Naive B cell (primary cell): ENCODE measurements around the gene PLPP1. TPM values are rescaled to one million over a fixed set of nuclear protein-coding genes. Genes with fewer than 3 reads are reported as not detected.

Experiments used
- ATAC-seq, 2 donors: fragments of 150-1000 bp; cut with Tn5 transposase; 2 replicates each; pipeline ENCODE4 v1.10.0; 2021; ENCODE audit warnings: low read depth in 2 of 2, mild to moderate bottlenecking in 2 of 2, moderate library complexity in 2 of 2
- DNase-seq: peaks from one replicate; pipeline ENCODE4 v3.0.0; 2022
- H3K27ac Mint-ChIP-seq, 6 donors: one replicate each; pipeline ENCODE4 v1.8.0; 2020 to 2022; ENCODE audit warnings: mild to moderate bottlenecking in 6 of 6, mixed read lengths in 6 of 6, moderate library complexity in 5 of 6, inconsistent platforms in 2 of 6
- H3K27me3 Mint-ChIP-seq, 3 donors: one replicate each; pipeline ENCODE4 v1.8.0; 2021 to 2022; ENCODE audit warnings: mixed read lengths in 3 of 3, mild to moderate bottlenecking in 1 of 3
- H3K36me3 Mint-ChIP-seq, 2 donors: one replicate each; pipeline ENCODE4 v1.8.0; 2020 to 2022; ENCODE audit warnings: mixed read lengths in 2 of 2, inconsistent platforms in 1 of 2, mild to moderate bottlenecking in 1 of 2
- H3K4me1 Mint-ChIP-seq, 3 donors: one replicate each; pipeline ENCODE4 v1.8.0; 2020 to 2022; ENCODE audit warnings: mixed read lengths in 3 of 3, inconsistent platforms in 1 of 3, mild to moderate bottlenecking in 1 of 3, moderate library complexity in 1 of 3
- H3K4me3 Mint-ChIP-seq, 8 donors: one replicate each; pipeline ENCODE4 v1.8.0; 2020 to 2022; ENCODE audit warnings: mild to moderate bottlenecking in 8 of 8, mixed read lengths in 8 of 8, moderate library complexity in 8 of 8, inconsistent platforms in 2 of 8
- H3K9me3 Mint-ChIP-seq, 7 donors: one replicate each; pipeline ENCODE4 v1.8.0; 2020 to 2022; ENCODE audit warnings: mixed read lengths in 7 of 7, mild to moderate bottlenecking in 5 of 7, inconsistent platforms in 2 of 7, moderate library complexity in 1 of 7
- polyA plus RNA-seq, 6 donors: library from polyadenylated mRNA; unstranded; fragments of 300-500 nt; fragmentation: Illumina TruSeq; gene quantifications; one replicate each; pipeline ENCODE4 v1.2.3, GENCODE V29; 2021; ENCODE audit warnings: low read depth in 6 of 6

The PLPP1 gene
- polyA plus RNA-seq, 6 donors from 2014 or later: 4.6 to 10.4 (median 7.2) TPM

GRCh38 chr5:55392669-55393068, 142.1 kb downstream of the PLPP1 start:
- H3K36me3 Mint-ChIP-seq: peaks cover 17 to 26% of the 10 kb centered on the region in 2 donors
- H3K4me1 Mint-ChIP-seq: peaks cover 0 to 8% (median 0%) of the 10 kb centered on the region in 3 donors
- no peaks in the 10 kb centered on the region for H3K27me3 Mint-ChIP-seq
- H3K4me3 Mint-ChIP-seq: no peak overlapping the region
- no peak for DNase-seq
- ATAC-seq: no peak
- H3K27ac Mint-ChIP-seq: no peak overlapping the region
- H3K9me3 Mint-ChIP-seq: peaks cover 0 to 13% (median 4%) of the 10 kb centered on the region in 7 donors

GRCh38 chr5:55391707-55392106, 143.1 kb downstream of the PLPP1 start:
- peaks cover 17 to 26% of the 10 kb centered on the region in 2 donors for H3K36me3 Mint-ChIP-seq
- DNase-seq: no peak
- peaks cover 0 to 8% (median 0%) of the 10 kb centered on the region in 3 donors for H3K4me1 Mint-ChIP-seq
- H3K27me3 Mint-ChIP-seq: no peaks in the 10 kb centered on the region
- peaks cover 0 to 13% (median 4%) of the 10 kb centered on the region in 7 donors for H3K9me3 Mint-ChIP-seq
- peak overlapping the region in 2 of 6 donors; percentile 14 to 74 for H3K27ac Mint-ChIP-seq
- no peak overlapping the region for H3K4me3 Mint-ChIP-seq
- no peak for ATAC-seq

- Mint-ChIP-seq H3K9me3 (peaks cover 5 to 23% (median 15%) of the 10 kb centered on the region in 7 donors), H3K27me3 (no peaks in the 10 kb centered on the region), H3K4me1 (no peaks in the 10 kb centered on the region), H3K36me3 (peaks cover 34 to 51% of the 10 kb centered on the region in 2 donors), H3K4me3 (no peak overlapping the region), H3K27ac (no peak overlapping the region)
- ATAC-seq (no peak), DNase-seq (no peak)
Observed at GRCh38 chr5:55387865-55388264, 146.9 kb downstream of the PLPP1 start.

GRCh38 chr5:55386356-55386755, 148.4 kb downstream of the PLPP1 start:
- peaks cover 5 to 28% (median 20%) of the 10 kb centered on the region in 7 donors for H3K9me3 Mint-ChIP-seq
- ATAC-seq (no peak), DNase-seq (no peak)
- H3K4me3 Mint-ChIP-seq: no peak overlapping the region
- H3K27me3 Mint-ChIP-seq: no peaks in the 10 kb centered on the region
- H3K4me1 Mint-ChIP-seq: no peaks in the 10 kb centered on the region
- peaks cover 36 to 53% of the 10 kb centered on the region in 2 donors for H3K36me3 Mint-ChIP-seq
- H3K27ac Mint-ChIP-seq: no peak overlapping the region

GRCh38 chr5:55385846-55386245, 148.9 kb downstream of the PLPP1 start:
- Mint-ChIP-seq H3K36me3 (peaks cover 40 to 58% of the 10 kb centered on the region in 2 donors), H3K27ac (no peak overlapping the region), H3K4me3 (no peak overlapping the region), H3K27me3 (no peaks in the 10 kb centered on the region), H3K4me1 (no peaks in the 10 kb centered on the region), H3K9me3 (peaks cover 5 to 31% (median 23%) of the 10 kb centered on the region in 7 donors)
- DNase-seq (no peak), ATAC-seq (no peak)

GRCh38 chr5:55385227-55385626, 149.5 kb downstream of the PLPP1 start:
- no peak for DNase-seq
- peaks cover 5 to 32% (median 23%) of the 10 kb centered on the region in 7 donors for H3K9me3 Mint-ChIP-seq
- no peaks in the 10 kb centered on the region for H3K4me1 Mint-ChIP-seq
- H3K4me3 Mint-ChIP-seq: no peak overlapping the region
- H3K36me3 Mint-ChIP-seq: peaks cover 46 to 63% of the 10 kb centered on the region in 2 donors
- ATAC-seq: no peak
- no peaks in the 10 kb centered on the region for H3K27me3 Mint-ChIP-seq
- H3K27ac Mint-ChIP-seq: peak overlapping the region in 2 of 6 donors; percentile 6 to 90

GRCh38 chr5:55384072-55384471, 150.7 kb downstream of the PLPP1 start:
- Mint-ChIP-seq H3K27ac (no peak overlapping the region), H3K9me3 (peaks cover 5 to 32% (median 23%) of the 10 kb centered on the region in 7 donors), H3K4me1 (no peaks in the 10 kb centered on the region), H3K27me3 (no peaks in the 10 kb centered on the region), H3K36me3 (peaks cover 46 to 64% of the 10 kb centered on the region in 2 donors), H3K4me3 (no peak overlapping the region)
- DNase-seq: no peak
- no peak for ATAC-seq

GRCh38 chr5:55383254-55383653, 151.5 kb downstream of the PLPP1 start:
- H3K27ac Mint-ChIP-seq: no peak overlapping the region
- H3K9me3 Mint-ChIP-seq: peaks cover 5 to 32% (median 23%) of the 10 kb centered on the region in 7 donors
- H3K4me1 Mint-ChIP-seq: no peaks in the 10 kb centered on the region
- DNase-seq: no peak
- H3K4me3 Mint-ChIP-seq: no peak overlapping the region
- no peak for ATAC-seq
- H3K27me3 Mint-ChIP-seq: no peaks in the 10 kb centered on the region
- H3K36me3 Mint-ChIP-seq: peaks cover 46 to 68% of the 10 kb centered on the region in 2 donors

GRCh38 chr5:55377810-55378209, 157.0 kb downstream of the PLPP1 start:
- Mint-ChIP-seq H3K36me3 (peaks cover 52 to 56% of the 10 kb centered on the region in 2 donors), H3K4me1 (no peaks in the 10 kb centered on the region), H3K4me3 (no peak overlapping the region), H3K9me3 (peaks cover 4 to 33% (median 17%) of the 10 kb centered on the region in 7 donors), H3K27me3 (no peaks in the 10 kb centered on the region), H3K27ac (peak overlapping the region in 3 of 6 donors; percentile 6 to 26 (median 7))
- no peak for DNase-seq
- no peak for ATAC-seq

Other genes with a start within 250 kb of the PLPP1 start
- 10 to 100 TPM in 5 of 6 donors, 1 to 10 TPM in 1; 7.0 to 19.5 (median 15.3) TPM for gene DHX29, start 227.3 kb downstream of the PLPP1 start, polyA plus RNA-seq
- gene MTREX, start 227.0 kb downstream of the PLPP1 start, polyA plus RNA-seq: 10 to 100 TPM; 15.7 to 32.8 (median 25.5) TPM
- 10 to 100 TPM; 13.2 to 17.7 (median 15.2) TPM for gene SLC38A9, start 177.4 kb upstream of the PLPP1 start, polyA plus RNA-seq
- gene DDX4, start 203.1 kb upstream of the PLPP1 start, polyA plus RNA-seq: not detected